PC-3 (cell line): ENCODE data around the gene KIF17. TPM values are rescaled to one million over a fixed set of nuclear protein-coding genes. Genes with fewer than 3 reads are reported as not detected.

Experiments
- ATAC-seq: fragments of 200-7000 bp; cut with Tn5 transposase; 2 replicates; pipeline ENCODE4 v1.9.1; 2020; ENCODE audit warnings: mild to moderate bottlenecking, moderate library complexity
- BruUV-seq: library from RNA; stranded (reverse); fragments of 400-500 nt; replicated peaks from 2 replicates; lab custom pipeline; 2021; lab: Mats Ljungman, UMichigan
- CTCF ChIA-PET: fragments of 300-600 bp; sonication (Branson Sonifier 250); formaldehyde crosslinking; loops from one replicate; lab custom pipeline; 2022; ENCODE audit warnings: antibody characterized with exemption; lab: Charles Lee
- POLR2A ChIA-PET: fragments of 300-600 bp; sonication (Branson Sonifier 250); formaldehyde crosslinking; loops from one replicate; lab custom pipeline; 2022; ENCODE audit warnings: antibody characterized with exemption; ENCODE audit not compliant: unreplicated experiment; lab: Charles Lee
- DNase-seq: peaks from one replicate; pipeline ENCODE4 v3.0.0-alpha.2; 2015
- H2AFZ ChIP-seq: fragments of 300-600 bp; sonication (generic); 2 replicates; pipeline ENCODE4 v1.6.0; 2016; ENCODE audit warnings: antibody characterized with exemption, low read length
- H3F3A ChIP-seq: fragments of 300-600 bp; sonication (generic); one replicate; pipeline ENCODE4 v1.6.0; 2017; ENCODE audit warnings: antibody characterized with exemption, low read length, control low read depth, mild to moderate bottlenecking; ENCODE audit not compliant: unreplicated experiment
- H3K27ac ChIP-seq: fragments of 300-600 bp; sonication (generic); 2 replicates; pipeline ENCODE4 v1.5.1; 2016; ENCODE audit warnings: mild to moderate bottlenecking, low read length
- H3K27me3 ChIP-seq: fragments of 300-600 bp; sonication (generic); 2 replicates; pipeline ENCODE4 v1.6.1; 2016; ENCODE audit warnings: low read length, mixed read lengths
- H3K36me3 ChIP-seq: fragments of 300-600 bp; sonication (generic); 2 replicates; pipeline ENCODE4 v1.6.1; 2016; ENCODE audit warnings: low read depth, mixed run types, low read length, mixed read lengths
- H3K4me1 ChIP-seq: fragments of 300-600 bp; sonication (generic); 2 replicates; pipeline ENCODE4 v1.5.1; 2016; ENCODE audit warnings: low read length; ENCODE audit not compliant: insufficient read depth
- H3K4me2 ChIP-seq: fragments of 300-600 bp; sonication (generic); 2 replicates; pipeline ENCODE4 v1.6.0; 2016; ENCODE audit warnings: low read length
- H3K4me3 ChIP-seq: fragments of 300-600 bp; sonication (generic); 2 replicates; pipeline ENCODE4 v1.5.1; 2016; ENCODE audit warnings: mild to moderate bottlenecking, low read length, mixed read lengths
- H3K79me2 ChIP-seq: fragments of 300-600 bp; sonication (generic); 2 replicates; pipeline ENCODE4 v1.6.1; 2017; ENCODE audit warnings: low read length, mixed read lengths
- H3K9ac ChIP-seq: fragments of 300-600 bp; sonication (generic); 2 replicates; pipeline ENCODE4 v1.6.0; 2016; ENCODE audit warnings: mild to moderate bottlenecking, low read length
- H3K9me2 ChIP-seq: fragments of 300-600 bp; sonication (generic); replicated peaks from 2 replicates; pipeline ENCODE4 v1.6.1; 2016; ENCODE audit warnings: mixed run types, low read length, mixed read lengths
- H3K9me3 ChIP-seq: fragments of 300-600 bp; sonication (generic); 2 replicates; pipeline ENCODE4 v1.6.1; 2016; ENCODE audit warnings: low read length, mixed read lengths
- H4K20me1 ChIP-seq: fragments of 300-600 bp; sonication (generic); 2 replicates; pipeline ENCODE4 v1.6.1; 2016; ENCODE audit warnings: low read length, mixed read lengths
- CTCF ChIP-seq: fragments of 300-600 bp; sonication (generic); conservative IDR thresholded peaks from 2 replicates; pipeline ENCODE4 v1.5.1; 2017; ENCODE audit warnings: antibody characterized with exemption, low read depth, mild to moderate bottlenecking, low read length
- EZH2 ChIP-seq: fragments of 300-600 bp; sonication (generic); IDR thresholded peaks from one replicate; pipeline ENCODE4 v1.6.1; 2017; ENCODE audit warnings: antibody characterized with exemption, mild to moderate bottlenecking, low read length; ENCODE audit not compliant: unreplicated experiment
- EZH2phosphoT487 ChIP-seq: fragments of 300-600 bp; sonication (generic); IDR thresholded peaks from 2 replicates; pipeline ENCODE4 v1.6.1; 2018; ENCODE audit warnings: mild to moderate bottlenecking, antibody characterized with exemption, low read length, borderline replicate concordance
- intact Hi-C: fragments of 100-400 bp; cut with micrococcal nuclease; formaldehyde crosslinking; loops from 2 replicates; pipeline ENCODE4 v1.9.0; 2023
- total RNA-seq: library from RNA; depleted of rRNA; stranded (reverse); fragments of >200 nt; gene quantifications from 2 replicates; pipeline ENCODE4 v1.2.3, GENCODE V29; 2014

The KIF17 gene
- total RNA-seq, 1 experiment from 2014 or later: 0.33 TPM

- intact Hi-C loops: loop anchor here (5.0 kb wide), 1 partner anchor 126 kb away; the partner anchor contains the start of gene HP1BP3
Observed at GRCh38 chr1:20661207-20662109, 56.3 kb downstream of the KIF17 start, which contains the start of gene DDOST. Gene DDOST, minus strand, starts transcription at chr1:20661369. Its CDS starts 19 bp downstream, at chr1:20661350.

GRCh38 chr1:20660847-20661206, 57.0 kb downstream of the KIF17 start:
- intact Hi-C loops: loop anchor here (5.0 kb wide), 1 partner anchor 126 kb away; the partner anchor contains the start of gene HP1BP3
- H3K79me2 ChIP-seq: peaks cover 54% of the 10 kb centered on the region

More at GRCh38 chr1:20661207-20662109, 56.3 kb downstream of the KIF17 start, which contains the start of gene DDOST:
- H3K9me2 ChIP-seq: no peaks in the 10 kb centered on the region
- peak within 1 kb of the TSS; percentile 24; the same call in 1 of the 2 replicates for H3K27ac ChIP-seq
- TSS peak; percentile 93 for BruUV-seq
- ChIA-PET POLR2A (interaction anchor here (0.6 to 1.0 kb wide), 3 partner anchors 28 to 155 kb away, joined by 3 to 4 read pairs (median 4); partner anchors contain the start of gene CDA), CTCF (interaction anchor here (0.6 to 0.9 kb wide), 2 partner anchors 18 to 73 kb away, joined by 3 to 11 read pairs; partner anchors contain the start of gene CDA)
- peaks cover 8% of the 10 kb centered on the region; the same call in 1 of the 2 replicates for H3K4me1 ChIP-seq
- no peaks in the 10 kb centered on the region for H3F3A ChIP-seq
- ATAC-seq: peak; percentile 96
- H4K20me1 ChIP-seq: no peaks in the 10 kb centered on the region
- H3K4me3 ChIP-seq: peak within 1 kb of the TSS; percentile 97
- peak within 1 kb of the TSS; percentile 95 for H3K4me2 ChIP-seq
- H3K27me3 ChIP-seq: no peaks in the 10 kb centered on the region
- peak; percentile 99 for DNase-seq
- TF ChIP-seq EZH2: no peak
- no peak for TF ChIP-seq EZH2phosphoT487
- TF ChIP-seq CTCF: peak; percentile 39; the same call in 1 of the 2 replicates
- no peaks in the 10 kb centered on the region for H3K9me3 ChIP-seq
- peak within 1 kb of the TSS; percentile 72 for H2AFZ ChIP-seq
- H3K79me2 ChIP-seq: peaks cover 47% of the 10 kb centered on the region
- H3K9ac ChIP-seq: peak within 1 kb of the TSS; percentile 96
- peaks cover 20% of the 10 kb centered on the region; the same call in 1 of the 2 replicates for H3K36me3 ChIP-seq

GRCh38 chr1:20660363-20660762, 57.4 kb downstream of the KIF17 start:
- H3K27ac ChIP-seq: no peak overlapping the region
- H3K9me3 ChIP-seq: no peaks in the 10 kb centered on the region
- BruUV-seq: no TSS peak
- peaks cover 8% of the 10 kb centered on the region; the same call in 1 of the 2 replicates for H3K4me1 ChIP-seq
- H3K27me3 ChIP-seq: no peaks in the 10 kb centered on the region
- POLR2A ChIA-PET: no interaction called here
- no peaks in the 10 kb centered on the region for H3K9me2 ChIP-seq
- peak overlapping the region; percentile 95 for H3K4me2 ChIP-seq
- peak overlapping the region; percentile 72; the same call in 1 of the 2 replicates for H2AFZ ChIP-seq
- TF ChIP-seq EZH2: no peak
- no peak for TF ChIP-seq EZH2phosphoT487
- no peak for TF ChIP-seq CTCF
- H4K20me1 ChIP-seq: 0 out of 2 replicates have a peak, but pooled peaks cover 5% of the 10 kb centered on the region
- peak overlapping the region; percentile 97 for H3K4me3 ChIP-seq
- H3K9ac ChIP-seq: peak overlapping the region; percentile 96
- CTCF ChIA-PET: no interaction called here
- no peak for DNase-seq
- peaks cover 56% of the 10 kb centered on the region for H3K79me2 ChIP-seq
- intact Hi-C loops: loop anchor here (5.0 kb wide), 1 partner anchor 127 kb away; the partner anchor contains the start of gene HP1BP3
- no peak for ATAC-seq
- no peaks in the 10 kb centered on the region for H3F3A ChIP-seq
- H3K36me3 ChIP-seq: peaks cover 30% of the 10 kb centered on the region; the same call in 1 of the 2 replicates

More at GRCh38 chr1:20660847-20661206, 57.0 kb downstream of the KIF17 start:
- H3K27me3 ChIP-seq: no peaks in the 10 kb centered on the region
- H3K4me1 ChIP-seq: peaks cover 8% of the 10 kb centered on the region; the same call in 1 of the 2 replicates
- H2AFZ ChIP-seq: peak overlapping the region; percentile 72
- peaks cover 25% of the 10 kb centered on the region; the same call in 1 of the 2 replicates for H3K36me3 ChIP-seq
- H3F3A ChIP-seq: no peaks in the 10 kb centered on the region
- H3K9ac ChIP-seq: peak overlapping the region; percentile 96
- H4K20me1 ChIP-seq: 0 out of 2 replicates have a peak, but pooled peaks cover 5% of the 10 kb centered on the region
- ChIA-PET CTCF (no interaction called here), POLR2A (interaction anchor here (0.7 to 1.0 kb wide), 2 partner anchors 27 to 154 kb away, joined by 4 read pairs; no protein-coding TSS in a partner anchor)
- H3K9me2 ChIP-seq: no peaks in the 10 kb centered on the region
- H3K9me3 ChIP-seq: no peaks in the 10 kb centered on the region
- no peak for TF ChIP-seq EZH2phosphoT487
- peak overlapping the region; percentile 95 for H3K4me2 ChIP-seq
- BruUV-seq: no TSS peak
- ATAC-seq (no peak; the same call in 1 of the 2 replicates), DNase-seq (no peak)
- H3K27ac ChIP-seq: peak overlapping the region; percentile 24; the same call in 1 of the 2 replicates
- H3K4me3 ChIP-seq: peak overlapping the region; percentile 97
